SK-N-SH (cell line): Measurements from ENCODE around the gene ZNF774. TPM values are rescaled to one million over a fixed set of nuclear protein-coding genes. Genes with fewer than 3 reads are reported as not detected.
A peak's percentile ranks its signal among the peaks of the same experiment; 100 is the strongest.

ENCODE experiments used
- CTCF ChIA-PET: fragments of 300-600, 350-600 bp; formaldehyde crosslinking; extraction: SDS; loops from one replicate; lab custom pipeline; 2021; lab: Yijun Ruan, JAX
- POLR2A ChIA-PET: fragments of 350-600 bp; sonication (Branson Sonifier 250); formaldehyde crosslinking; extraction: SDS; loops from one replicate; lab custom pipeline; 2020; ENCODE audit warnings: antibody characterized with exemption, inconsistent platforms; lab: Yijun Ruan, JAX
- DNase-seq: peaks from one replicate; pipeline ENCODE4 v3.0.0; 2012
- H2AFZ ChIP-seq: fragments of 200-600 bp; sonication (generic); 2 replicates; pipeline ENCODE4 v1.8.1; 2016; ENCODE audit warnings: antibody characterized with exemption, mild to moderate bottlenecking, low read depth
- H3F3A ChIP-seq: fragments of 200-600 bp; sonication (generic); replicated peaks from 2 replicates; pipeline ENCODE3; 2016; ENCODE audit warnings: antibody characterized with exemption, mild to moderate bottlenecking; ENCODE audit not compliant: insufficient read depth
- H3K27ac ChIP-seq, 2 experiments: fragments of 200-500 bp in 1 of 2; fragments of 200-600 bp in 1 of 2; sonication (Bioruptor generic) in 1 of 2; sonication (generic), shearing (Covaris generic) in 1 of 2; 2 replicates each; pipeline versions ENCODE4 v1.5.1 to v1.6.1; 2014 to 2016; ENCODE audit warnings: low read depth in 2 of 2, inconsistent platforms in 1 of 2, low read length in 1 of 2, mild to moderate bottlenecking in 1 of 2, mixed read lengths in 1 of 2
- H3K27me3 ChIP-seq: fragments of 200-600 bp; sonication (generic), shearing (Covaris generic); 2 replicates; pipeline ENCODE4 v1.6.1; 2016; ENCODE audit warnings: mixed run types; ENCODE audit not compliant: insufficient read depth
- H3K36me3 ChIP-seq, 2 experiments: fragments of 200-500 bp in 1 of 2; fragments of 200-600 bp in 1 of 2; sonication (Bioruptor generic) in 1 of 2; sonication (generic) in 1 of 2; replicated peaks in 1 of 2; 2 replicates each; pipeline versions ENCODE3 to v1.5.1; 2014 to 2016; ENCODE audit warnings: low read length in 1 of 2, mild to moderate bottlenecking in 1 of 2; ENCODE audit not compliant: insufficient read depth in 2 of 2, control insufficient read depth in 1 of 2
- H3K4me1 ChIP-seq, 2 experiments: fragments of 200-500 bp in 1 of 2; fragments of 200-600 bp in 1 of 2; sonication (Bioruptor generic) in 1 of 2; sonication (generic), shearing (Covaris generic) in 1 of 2; 2 replicates each; pipeline versions ENCODE4 v1.5.1 to v1.6.1; 2014 to 2016; ENCODE audit warnings: low read depth in 1 of 2, low read length in 1 of 2, mixed run types in 1 of 2; ENCODE audit not compliant: insufficient read depth in 2 of 2, control insufficient read depth in 1 of 2
- H3K4me2 ChIP-seq: fragments of 200-600 bp; sonication (generic), shearing (Covaris generic); 2 replicates; pipeline ENCODE4 v1.6.1; 2017; ENCODE audit warnings: mixed run types
- H3K4me3 ChIP-seq, 2 experiments: fragments of 200-500 bp in 1 of 2; fragments of 200-600 bp in 1 of 2; sonication (Bioruptor generic) in 1 of 2; sonication (generic), shearing (Covaris generic) in 1 of 2; 2 replicates each; pipeline versions ENCODE4 v1.5.1 to v1.8.1; 2014 to 2016; ENCODE audit warnings: low read depth in 2 of 2, inconsistent platforms in 1 of 2, low read length in 1 of 2, mild to moderate bottlenecking in 1 of 2, mixed read lengths in 1 of 2, moderate library complexity in 1 of 2
- H3K79me2 ChIP-seq: fragments of 200-600 bp; sonication (generic); 2 replicates; pipeline ENCODE4 v1.8.1; 2017; ENCODE audit warnings: mild to moderate bottlenecking; ENCODE audit not compliant: insufficient read depth
- H3K9ac ChIP-seq: fragments of 200-600 bp; sonication (generic); 2 replicates; pipeline ENCODE4 v1.6.1; 2017; ENCODE audit warnings: mixed run types
- H3K9me2 ChIP-seq: fragments of 200-600 bp; sonication (generic); 2 replicates; pipeline ENCODE4 v1.6.1; 2017; ENCODE audit warnings: mixed run types
- H3K9me3 ChIP-seq: fragments of 200-600 bp; sonication (generic); 2 replicates; pipeline ENCODE4 v1.6.1; 2017; ENCODE audit warnings: mixed run types, mild to moderate bottlenecking, moderate library complexity
- H4K20me1 ChIP-seq: fragments of 200-600 bp; sonication (generic); 2 replicates; pipeline ENCODE4 v1.6.1; 2017; ENCODE audit warnings: mild to moderate bottlenecking, mixed run types; ENCODE audit not compliant: insufficient read depth
- CHD2 ChIP-seq: fragments of 150-350 bp; IDR thresholded peaks from 2 replicates; pipeline ENCODE4 v1.6.1; 2018; ENCODE audit warnings: low read length; ENCODE audit not compliant: partially characterized antibody
- ELF1 ChIP-seq: IDR thresholded peaks from 2 replicates; pipeline ENCODE4 v1.4.0; 2012
- EZH2phosphoT487 ChIP-seq: fragments of 200-600 bp; sonication (generic); IDR thresholded peaks from 2 replicates; pipeline ENCODE4 v1.6.1; 2017; ENCODE audit warnings: low read depth, mixed run types, mild to moderate bottlenecking, antibody characterized with exemption, moderate library complexity, borderline replicate concordance
- FOXJ3 ChIP-seq: sonication (generic); formaldehyde crosslinking; IDR thresholded peaks from 2 replicates; pipeline ENCODE4 v1.5.1; 2020; ENCODE audit warnings: mild to moderate bottlenecking, missing genetic modification reagents
- FOXM1 ChIP-seq: IDR thresholded peaks from 2 replicates; pipeline ENCODE4 v1.4.0; 2012; ENCODE audit warnings: low read depth, mild to moderate bottlenecking
- GABPA ChIP-seq: IDR thresholded peaks from 2 replicates; pipeline ENCODE4 v1.4.0; 2012; ENCODE audit warnings: low read depth, mild to moderate bottlenecking
- GATA2 ChIP-seq: sonication (generic); formaldehyde crosslinking; IDR thresholded peaks from 2 replicates; pipeline ENCODE4 v1.5.0; 2020; ENCODE audit warnings: mild to moderate bottlenecking, missing genetic modification reagents
- JUND ChIP-seq: IDR thresholded peaks from 2 replicates; pipeline ENCODE4 v1.4.0; 2012
- MEF2A ChIP-seq: IDR thresholded peaks from 2 replicates; pipeline ENCODE4 v1.4.0; 2012; ENCODE audit warnings: low read depth, borderline replicate concordance
- RAD21 ChIP-seq: IDR thresholded peaks from 2 replicates; pipeline ENCODE4 v1.6.1; 2012; ENCODE audit warnings: mild to moderate bottlenecking, low read length
- RFX5 ChIP-seq: IDR thresholded peaks from 2 replicates; pipeline ENCODE4 v1.6.1; 2012; ENCODE audit warnings: mild to moderate bottlenecking, improper control_type of control experiment, low read length
- RXRA ChIP-seq: IDR thresholded peaks from 2 replicates; pipeline ENCODE4 v1.4.0; 2012; ENCODE audit warnings: low read depth, mild to moderate bottlenecking, borderline replicate concordance
- SMC3 ChIP-seq: IDR thresholded peaks from 2 replicates; pipeline ENCODE4 v1.6.1; 2012; ENCODE audit warnings: low read depth, low read length, improper control_type of control experiment
- USF2 ChIP-seq: fragments of 150-350 bp; IDR thresholded peaks from 2 replicates; pipeline ENCODE4 v1.6.1; 2017; ENCODE audit warnings: antibody characterized with exemption, low read length, low read depth, borderline replicate concordance
- YY1 ChIP-seq: IDR thresholded peaks from 2 replicates; pipeline ENCODE4 v1.4.0; 2012; ENCODE audit warnings: low read depth, mild to moderate bottlenecking
- ZBTB33 ChIP-seq: IDR thresholded peaks from 2 replicates; pipeline ENCODE4 v1.4.0; 2012; ENCODE audit warnings: low read depth, borderline replicate concordance
- WGBS: methylation state at CpG from one replicate; pipeline ENCODE4 v1.1.6; 2017; ENCODE audit warnings: low lambda C conversion rate; 5-methylcytosine and 5-hydroxymethylcytosine counted together
- polyA plus RNA-seq, 3 experiments: library from polyadenylated mRNA; depleted of rRNA; stranded (reverse); fragments of >200 nt; gene quantifications; 2 replicates each; pipeline ENCODE4 v1.2.3, GENCODE V29; 2012
- TF ChIP-seq, protein P1 (sequence below): IDR thresholded peaks from 2 replicates; pipeline ENCODE4 v1.6.1; 2012; ENCODE audit warnings: mild to moderate bottlenecking, low read depth, low read length, moderate library complexity
- TF ChIP-seq, protein P2 (sequence below): fragments of 150-350 bp; IDR thresholded peaks from 2 replicates; pipeline ENCODE4 v1.6.1; 2016; ENCODE audit warnings: mild to moderate bottlenecking, low read depth, low read length
- TF ChIP-seq, protein P3 (sequence below): IDR thresholded peaks from 2 replicates; pipeline ENCODE4 v1.4.0; 2012; ENCODE audit warnings: low read depth, borderline replicate concordance

ZNF774 gene
- polyA plus RNA-seq, 1 of the 3 experiments (the other 2 are of a cell fraction), result 1.8 TPM

- Histone ChIP-seq H3F3A (peaks cover 52% of the 10 kb centered on the region), H3K9me2 (no peaks in the 10 kb centered on the region), H3K36me3 (peaks cover under 1 to 4% of the 10 kb centered on the region in 2 experiments), H3K27ac (peak overlapping the region; percentile 81 to 97; a peak in 3 of 4 replicates)
- no peak for TF ChIP-seq GABPA
- TF ChIP-seq, protein P1, sequence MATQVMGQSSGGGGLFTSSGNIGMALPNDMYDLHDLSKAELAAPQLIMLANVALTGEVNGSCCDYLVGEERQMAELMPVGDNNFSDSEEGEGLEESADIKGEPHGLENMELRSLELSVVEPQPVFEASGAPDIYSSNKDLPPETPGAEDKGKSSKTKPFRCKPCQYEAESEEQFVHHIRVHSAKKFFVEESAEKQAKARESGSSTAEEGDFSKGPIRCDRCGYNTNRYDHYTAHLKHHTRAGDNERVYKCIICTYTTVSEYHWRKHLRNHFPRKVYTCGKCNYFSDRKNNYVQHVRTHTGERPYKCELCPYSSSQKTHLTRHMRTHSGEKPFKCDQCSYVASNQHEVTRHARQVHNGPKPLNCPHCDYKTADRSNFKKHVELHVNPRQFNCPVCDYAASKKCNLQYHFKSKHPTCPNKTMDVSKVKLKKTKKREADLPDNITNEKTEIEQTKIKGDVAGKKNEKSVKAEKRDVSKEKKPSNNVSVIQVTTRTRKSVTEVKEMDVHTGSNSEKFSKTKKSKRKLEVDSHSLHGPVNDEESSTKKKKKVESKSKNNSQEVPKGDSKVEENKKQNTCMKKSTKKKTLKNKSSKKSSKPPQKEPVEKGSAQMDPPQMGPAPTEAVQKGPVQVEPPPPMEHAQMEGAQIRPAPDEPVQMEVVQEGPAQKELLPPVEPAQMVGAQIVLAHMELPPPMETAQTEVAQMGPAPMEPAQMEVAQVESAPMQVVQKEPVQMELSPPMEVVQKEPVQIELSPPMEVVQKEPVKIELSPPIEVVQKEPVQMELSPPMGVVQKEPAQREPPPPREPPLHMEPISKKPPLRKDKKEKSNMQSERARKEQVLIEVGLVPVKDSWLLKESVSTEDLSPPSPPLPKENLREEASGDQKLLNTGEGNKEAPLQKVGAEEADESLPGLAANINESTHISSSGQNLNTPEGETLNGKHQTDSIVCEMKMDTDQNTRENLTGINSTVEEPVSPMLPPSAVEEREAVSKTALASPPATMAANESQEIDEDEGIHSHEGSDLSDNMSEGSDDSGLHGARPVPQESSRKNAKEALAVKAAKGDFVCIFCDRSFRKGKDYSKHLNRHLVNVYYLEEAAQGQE, result no peak
- TF ChIP-seq, protein P2, sequence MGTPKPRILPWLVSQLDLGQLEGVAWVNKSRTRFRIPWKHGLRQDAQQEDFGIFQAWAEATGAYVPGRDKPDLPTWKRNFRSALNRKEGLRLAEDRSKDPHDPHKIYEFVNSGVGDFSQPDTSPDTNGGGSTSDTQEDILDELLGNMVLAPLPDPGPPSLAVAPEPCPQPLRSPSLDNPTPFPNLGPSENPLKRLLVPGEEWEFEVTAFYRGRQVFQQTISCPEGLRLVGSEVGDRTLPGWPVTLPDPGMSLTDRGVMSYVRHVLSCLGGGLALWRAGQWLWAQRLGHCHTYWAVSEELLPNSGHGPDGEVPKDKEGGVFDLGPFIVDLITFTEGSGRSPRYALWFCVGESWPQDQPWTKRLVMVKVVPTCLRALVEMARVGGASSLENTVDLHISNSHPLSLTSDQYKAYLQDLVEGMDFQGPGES, result no peak
- TF ChIP-seq, protein P3, sequence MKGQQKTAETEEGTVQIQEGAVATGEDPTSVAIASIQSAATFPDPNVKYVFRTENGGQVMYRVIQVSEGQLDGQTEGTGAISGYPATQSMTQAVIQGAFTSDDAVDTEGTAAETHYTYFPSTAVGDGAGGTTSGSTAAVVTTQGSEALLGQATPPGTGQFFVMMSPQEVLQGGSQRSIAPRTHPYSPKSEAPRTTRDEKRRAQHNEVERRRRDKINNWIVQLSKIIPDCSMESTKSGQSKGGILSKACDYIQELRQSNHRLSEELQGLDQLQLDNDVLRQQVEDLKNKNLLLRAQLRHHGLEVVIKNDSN, result no peak
- TF ChIP-seq, all 33 proteins: peak for 0
- H3K4me2 ChIP-seq, result peak overlapping the region; percentile 70
- DNase-seq, result no peak
- peaks cover 12 to 52% of the 10 kb centered on the region in 2 experiments for H3K4me1 ChIP-seq
- no peak overlapping the region for H2AFZ ChIP-seq
- H4K20me1 ChIP-seq, result peaks cover 62% of the 10 kb centered on the region
- 22% methylated on average over 1 of the region's 1 CpG for WGBS
- H3K9me3 ChIP-seq, result no peaks in the 10 kb centered on the region
- no peaks in the 10 kb centered on the region for H3K27me3 ChIP-seq
- peak overlapping the region; percentile 66 for H3K9ac ChIP-seq
- H3K79me2 ChIP-seq, result peaks cover 98% of the 10 kb centered on the region
- ChIA-PET CTCF (interaction anchor here (1.8 to 2.4 kb wide), 2 partner anchors 8 to 82 kb away, joined by 3 to 7 read pairs; no protein-coding TSS in a partner anchor), POLR2A (no interaction called here)
- peak overlapping the region in 1 of 2 experiments; percentile 9; a peak in 1 of 4 replicates for H3K4me3 ChIP-seq
These were observed 49.4 kb downstream of the ZNF774 start for GRCh38 chr15:90401495-90401894.

- Histone ChIP-seq H3K27ac (peak overlapping the region; percentile 81 to 97), H3K4me1 (peaks cover 12 to 53% of the 10 kb centered on the region in 2 experiments)
- CTCF ChIA-PET, result interaction anchor here (1.8 to 2.4 kb wide), 2 partner anchors 9 to 82 kb away, joined by 3 to 7 read pairs; no protein-coding TSS in a partner anchor
- TF ChIP-seq USF2 (no peak), FOXM1 (no peak), RAD21 (no peak), RFX5 (no peak), JUND (peak; percentile 90), EZH2phosphoT487 (no peak), MEF2A (no peak), SMC3 (no peak), CHD2 (no peak), ELF1 (no peak), YY1 (no peak), RXRA (peak; percentile 33; the same call in 1 of the 2 replicates), ZBTB33 (0 out of 2 replicates have a peak, but pooled peaks have one; percentile 40), GABPA (no peak), GATA2 (no peak), FOXJ3 (CRISPR knock-in tag) (no peak)
These were observed 50.1 kb downstream of the ZNF774 start for GRCh38 chr15:90402223-90402622.

More at GRCh38 chr15:90402223-90402622, 50.1 kb downstream of the ZNF774 start:
- Histone ChIP-seq H3K9me2 (no peaks in the 10 kb centered on the region), H3K79me2 (peaks cover 98% of the 10 kb centered on the region), H3K4me2 (peak overlapping the region; percentile 70), H3K4me3 (no peak overlapping the region; a peak in 1 of 4 replicates), H3K9ac (peak overlapping the region; percentile 66; the same call in 1 of the 2 replicates), H3K9me3 (no peaks in the 10 kb centered on the region), H2AFZ (no peak overlapping the region), H3F3A (peaks cover 56% of the 10 kb centered on the region), H3K27me3 (no peaks in the 10 kb centered on the region), H3K36me3 (peaks cover 0 to 4% of the 10 kb centered on the region in 2 experiments), H4K20me1 (peaks cover 60% of the 10 kb centered on the region)
- DNase-seq, result no peak
- POLR2A ChIA-PET, result no interaction called here
